ENCODE data around the gene MYO16.

MYO16 gene

GRCh38 chr13:108680011-108680410 is 50.6 kb downstream of the MYO16 start:
- DNase-seq (ENCODE audit: insufficient read length, low spot score) (no peak), FAIRE-seq (no peak)
- TF ChIP-seq PAX5 (IDR thresholded peaks at IDR 0.05; ENCODE audit: insufficient read depth, low read length, severe bottlenecking) (no peak), TAF1 (IDR thresholded peaks at IDR 0.05; ENCODE audit: low read depth, low read length) (no peak), POU2F2 (IDR thresholded peaks at IDR 0.05; ENCODE audit: low read depth, low read length) (no peak), SPI1 (IDR thresholded peaks at IDR 0.05; ENCODE audit: low read depth, low read length) (no peak), POLR2AphosphoS5 (IDR thresholded peaks at IDR 0.05; ENCODE audit: low read depth, low read length) (no peak), POLR2A (IDR thresholded peaks at IDR 0.05; ENCODE audit: low read depth, low read length) (no peak)

- no peak for TF ChIP-seq POLR2AphosphoS5 (IDR thresholded peaks at IDR 0.05; ENCODE audit: low read depth, low read length)
- no peak for TF ChIP-seq TAF1 (IDR thresholded peaks at IDR 0.05; ENCODE audit: low read depth, low read length)
- DNase-seq (ENCODE audit: insufficient read length, low spot score) (no peak), FAIRE-seq (no peak)
Observed at GRCh38 chr13:108681986-108682575, 52.7 kb downstream of the MYO16 start.

DNA sequence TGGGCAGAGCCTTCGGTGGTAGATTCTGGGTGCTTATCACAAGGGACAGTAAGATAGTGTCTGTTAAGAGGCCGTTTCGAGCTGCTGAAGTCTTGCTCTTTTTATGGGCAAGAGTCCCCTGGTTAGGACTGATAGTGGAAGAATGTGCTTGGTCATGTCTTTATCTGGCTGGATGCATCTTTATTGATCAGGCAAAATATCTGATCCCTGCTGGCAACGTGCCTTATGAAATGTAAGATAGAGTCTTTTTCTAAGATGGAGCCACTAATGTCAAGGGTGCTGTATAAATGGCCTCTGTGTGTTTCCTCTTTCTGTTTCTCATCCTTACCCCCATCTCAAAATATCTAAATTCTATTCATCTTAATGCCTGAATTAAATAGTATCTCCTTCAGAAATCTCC is 53.3 kb downstream of the MYO16 start:
- no peak for FAIRE-seq
- TF ChIP-seq POLR2A (IDR thresholded peaks at IDR 0.05; ENCODE audit: low read depth, low read length) (no peak), POU2F2 (IDR thresholded peaks at IDR 0.05; ENCODE audit: low read depth, low read length) (no peak), TAF1 (IDR thresholded peaks at IDR 0.05; ENCODE audit: low read depth, low read length) (no peak), SPI1 (IDR thresholded peaks at IDR 0.05; ENCODE audit: low read depth, low read length) (no peak), PAX5 (IDR thresholded peaks at IDR 0.05; ENCODE audit: insufficient read depth, low read length, severe bottlenecking) (no peak), POLR2AphosphoS5 (IDR thresholded peaks at IDR 0.05; ENCODE audit: low read depth, low read length) (no peak)
- no peak for DNase-seq (ENCODE audit: insufficient read length, low spot score)

GRCh38 chr13:108686027-108686426 is 56.6 kb downstream of the MYO16 start:
- FAIRE-seq: no peak
- DNase-seq (ENCODE audit: insufficient read length, low spot score): no peak
- TF ChIP-seq PAX5 (IDR thresholded peaks at IDR 0.05; ENCODE audit: insufficient read depth, low read length, severe bottlenecking) (no peak), SPI1 (IDR thresholded peaks at IDR 0.05; ENCODE audit: low read depth, low read length) (no peak)

- TF ChIP-seq POLR2A (IDR thresholded peaks at IDR 0.05; ENCODE audit: low read depth, low read length) (no peak), POU2F2 (IDR thresholded peaks at IDR 0.05; ENCODE audit: low read depth, low read length) (no peak), SPI1 (IDR thresholded peaks at IDR 0.05; ENCODE audit: low read depth, low read length) (no peak), POLR2AphosphoS5 (IDR thresholded peaks at IDR 0.05; ENCODE audit: low read depth, low read length) (no peak), TAF1 (IDR thresholded peaks at IDR 0.05; ENCODE audit: low read depth, low read length) (no peak), PAX5 (IDR thresholded peaks at IDR 0.05; ENCODE audit: insufficient read depth, low read length, severe bottlenecking) (no peak)
- no peak for DNase-seq (ENCODE audit: insufficient read length, low spot score)
- no peak for FAIRE-seq
Observed at GRCh38 chr13:108690726-108691125, 61.3 kb downstream of the MYO16 start.

DNA sequence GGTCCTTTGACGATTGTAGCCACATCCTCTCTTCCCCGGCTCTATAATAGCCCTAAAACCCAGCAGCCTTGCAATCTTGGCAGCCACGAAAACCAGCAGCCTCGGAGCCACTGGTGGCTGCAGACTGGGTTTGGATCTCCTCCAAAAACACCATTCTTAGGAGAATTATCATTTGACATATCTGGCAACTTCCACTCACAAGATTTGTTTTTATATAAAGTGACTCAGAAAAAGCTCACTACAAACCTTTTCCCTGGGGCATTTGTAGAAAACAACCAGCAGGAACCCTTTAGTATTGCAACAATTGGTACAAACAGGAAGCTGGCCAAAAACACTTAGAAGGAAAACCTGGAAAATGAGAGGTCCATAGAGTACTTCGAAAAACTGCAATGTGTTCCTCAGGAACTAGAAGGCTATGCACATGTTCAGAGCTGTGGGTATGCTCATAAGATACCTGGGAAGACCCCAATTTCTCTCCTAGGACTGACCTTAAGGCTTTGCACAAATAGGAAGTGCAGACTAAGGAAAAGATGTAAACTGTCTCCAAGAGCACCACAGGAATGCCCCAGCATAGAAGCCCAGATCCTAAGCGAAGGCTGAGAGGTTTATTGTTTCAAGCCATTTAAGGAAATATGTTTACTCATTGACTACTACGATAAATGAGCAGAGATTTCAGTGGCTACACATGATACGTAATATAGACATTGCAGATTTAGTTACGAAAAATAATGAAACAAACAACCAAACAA is 71.2 kb downstream of the MYO16 start:
- no peak for FAIRE-seq
- TF ChIP-seq POLR2A (IDR thresholded peaks at IDR 0.05; ENCODE audit: low read depth, low read length) (no peak), POU2F2 (IDR thresholded peaks at IDR 0.05; ENCODE audit: low read depth, low read length) (no peak), POLR2AphosphoS5 (IDR thresholded peaks at IDR 0.05; ENCODE audit: low read depth, low read length) (no peak), PAX5 (IDR thresholded peaks at IDR 0.05; ENCODE audit: insufficient read depth, low read length, severe bottlenecking) (no peak), TAF1 (IDR thresholded peaks at IDR 0.05; ENCODE audit: low read depth, low read length) (no peak), SPI1 (IDR thresholded peaks at IDR 0.05; ENCODE audit: low read depth, low read length) (no peak)
- DNase-seq (ENCODE audit: insufficient read length, low spot score): no peak

DNA sequence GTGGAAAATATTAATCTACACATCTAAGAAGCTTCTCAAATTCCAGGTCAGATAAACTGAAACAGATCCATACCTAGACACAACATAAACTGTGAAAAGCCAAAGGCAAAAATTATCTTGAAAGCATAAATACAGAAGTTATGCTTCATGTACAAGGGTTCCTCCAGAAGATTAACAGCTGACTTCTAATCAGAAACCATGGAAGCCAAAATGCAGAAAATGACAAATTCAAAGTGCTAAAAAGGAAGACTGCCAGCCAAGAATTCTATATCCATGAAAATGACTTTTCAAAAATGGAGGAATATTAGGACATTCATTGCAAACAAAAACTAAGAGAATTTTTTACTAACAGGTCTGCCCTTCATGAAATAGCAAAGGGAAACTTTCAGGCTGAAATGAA is 72.8 kb downstream of the MYO16 start:
- FAIRE-seq: no peak
- no peak for TF ChIP-seq SPI1 (IDR thresholded peaks at IDR 0.05; ENCODE audit: low read depth, low read length)
- no peak for TF ChIP-seq POLR2AphosphoS5 (IDR thresholded peaks at IDR 0.05; ENCODE audit: low read depth, low read length)
- no peak for TF ChIP-seq PAX5 (IDR thresholded peaks at IDR 0.05; ENCODE audit: insufficient read depth, low read length, severe bottlenecking)
- TF ChIP-seq POLR2A (IDR thresholded peaks at IDR 0.05; ENCODE audit: low read depth, low read length): no peak
- no peak for TF ChIP-seq TAF1 (IDR thresholded peaks at IDR 0.05; ENCODE audit: low read depth, low read length)
- no peak for TF ChIP-seq POU2F2 (IDR thresholded peaks at IDR 0.05; ENCODE audit: low read depth, low read length)

GRCh38 chr13:108705031-108705430 is 75.6 kb downstream of the MYO16 start:
- no peak for DNase-seq (ENCODE audit: insufficient read length, low spot score)
- TF ChIP-seq POLR2AphosphoS5 (IDR thresholded peaks at IDR 0.05; ENCODE audit: low read depth, low read length): no peak
- TF ChIP-seq PAX5 (IDR thresholded peaks at IDR 0.05; ENCODE audit: insufficient read depth, low read length, severe bottlenecking): no peak
- no peak for TF ChIP-seq SPI1 (IDR thresholded peaks at IDR 0.05; ENCODE audit: low read depth, low read length)
- no peak for TF ChIP-seq POU2F2 (IDR thresholded peaks at IDR 0.05; ENCODE audit: low read depth, low read length)
- no peak for TF ChIP-seq TAF1 (IDR thresholded peaks at IDR 0.05; ENCODE audit: low read depth, low read length)
- no peak for TF ChIP-seq POLR2A (IDR thresholded peaks at IDR 0.05; ENCODE audit: low read depth, low read length)
- FAIRE-seq: no peak

More for the DNA sequence above, 72.8 kb downstream of the MYO16 start:
- DNase-seq (ENCODE audit: insufficient read length, low spot score): no peak

- FAIRE-seq (no peak), DNase-seq (ENCODE audit: insufficient read length, low spot score) (no peak)
- TF ChIP-seq PAX5 (IDR thresholded peaks at IDR 0.05; ENCODE audit: insufficient read depth, low read length, severe bottlenecking) (no peak), SPI1 (IDR thresholded peaks at IDR 0.05; ENCODE audit: low read depth, low read length) (no peak), POU2F2 (IDR thresholded peaks at IDR 0.05; ENCODE audit: low read depth, low read length) (no peak), POLR2AphosphoS5 (IDR thresholded peaks at IDR 0.05; ENCODE audit: low read depth, low read length) (no peak), POLR2A (IDR thresholded peaks at IDR 0.05; ENCODE audit: low read depth, low read length) (no peak), TAF1 (IDR thresholded peaks at IDR 0.05; ENCODE audit: low read depth, low read length) (no peak)
Observed at GRCh38 chr13:108707584-108707983, 78.2 kb downstream of the MYO16 start.

DNA sequence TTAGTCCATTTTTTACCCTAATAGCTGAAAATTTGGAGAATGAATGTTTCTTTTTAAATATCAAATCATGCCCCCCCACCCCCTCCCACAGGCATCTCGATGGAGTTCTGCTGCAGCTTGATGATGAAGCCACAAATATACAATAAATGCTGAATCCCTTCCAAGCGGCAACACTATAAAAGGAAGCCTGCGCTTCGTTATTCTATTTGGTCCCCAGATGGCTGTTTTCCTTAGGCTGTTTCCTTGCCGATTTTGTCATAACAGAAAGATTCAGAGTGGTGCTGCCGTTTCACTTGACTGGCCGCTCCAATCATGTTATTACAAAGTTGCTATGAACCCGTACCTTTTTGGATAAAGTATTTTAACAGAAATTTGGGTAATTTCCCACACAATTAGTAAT is 79.5 kb downstream of the MYO16 start:
- no peak for FAIRE-seq
- DNase-seq (ENCODE audit: insufficient read length, low spot score): no peak
- no peak for TF ChIP-seq POU2F2 (IDR thresholded peaks at IDR 0.05; ENCODE audit: low read depth, low read length)

All from GM12891 (cell line).